HG03039 (cell line): ENCODE results near the gene FBXL2.
"Not testable (repeated sequence)": the region's sequence is repeated elsewhere in the genome, so short reads cannot be mapped to it uniquely, and the experiment has no call there.

Experiments used
- ATAC-seq: cut with Tn5 transposase; IDR thresholded peaks from one replicate; pipeline ENCODE4 v1.9.1; 2021; ENCODE audit warnings: mild to moderate bottlenecking, moderate library complexity; ENCODE audit not compliant: unreplicated experiment

The FBXL2 gene

DNA sequence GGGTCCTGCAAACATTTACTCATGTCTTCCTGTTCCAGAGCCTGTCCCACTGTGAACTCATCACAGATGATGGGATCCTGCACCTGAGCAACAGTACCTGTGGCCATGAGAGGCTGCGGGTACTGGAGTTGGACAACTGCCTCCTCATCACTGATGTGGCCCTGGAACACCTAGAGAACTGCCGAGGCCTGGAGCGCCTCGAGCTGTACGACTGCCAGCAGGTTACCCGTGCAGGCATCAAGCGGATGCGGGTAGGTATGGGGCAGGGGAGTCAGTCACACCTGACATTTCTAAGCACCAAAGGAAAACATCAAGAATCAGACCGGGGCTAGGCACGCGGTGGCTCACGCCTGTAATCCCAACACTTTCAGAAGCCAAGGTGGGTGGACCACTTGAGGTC, 106.7 kb downstream of the FBXL2 start:
- ATAC-seq = no peak

DNA sequence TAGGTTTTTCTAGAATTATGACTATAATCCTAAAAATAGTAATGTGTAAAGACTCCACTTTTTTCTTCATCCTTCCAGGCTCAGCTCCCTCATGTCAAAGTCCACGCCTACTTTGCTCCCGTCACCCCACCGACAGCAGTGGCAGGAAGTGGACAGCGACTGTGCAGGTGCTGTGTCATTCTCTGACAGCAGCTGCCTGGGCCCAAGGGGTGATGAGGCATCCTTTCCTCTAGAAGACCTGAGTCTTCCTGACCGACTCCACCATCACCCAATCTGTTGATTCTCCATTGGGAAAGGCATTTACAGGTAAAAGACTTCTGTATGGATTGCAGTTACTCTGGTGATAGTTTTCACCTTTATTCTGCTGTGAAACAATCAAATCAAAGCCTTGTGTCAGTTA, 108.2 kb downstream of the FBXL2 start:
- ATAC-seq = no peak

DNA sequence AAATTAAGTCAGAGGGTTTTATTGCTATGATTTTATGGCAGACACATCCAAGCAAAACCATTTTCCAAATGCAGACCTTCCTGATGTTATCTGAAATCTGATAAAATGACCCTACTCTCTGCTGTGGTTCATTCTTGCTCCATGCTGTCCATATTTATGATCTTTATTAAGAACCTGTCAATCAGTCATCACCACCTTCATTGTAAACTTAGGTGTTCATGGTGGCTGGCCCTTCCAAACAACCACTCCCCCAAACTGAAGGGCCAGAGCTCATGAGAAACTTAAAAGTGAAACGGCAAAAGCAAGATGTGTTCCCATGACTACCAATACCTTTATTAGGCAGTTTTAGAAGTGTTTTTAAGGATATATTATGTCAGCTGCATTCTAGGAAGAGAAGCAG, 109.4 kb downstream of the FBXL2 start:
- ATAC-seq = no peak

DNA sequence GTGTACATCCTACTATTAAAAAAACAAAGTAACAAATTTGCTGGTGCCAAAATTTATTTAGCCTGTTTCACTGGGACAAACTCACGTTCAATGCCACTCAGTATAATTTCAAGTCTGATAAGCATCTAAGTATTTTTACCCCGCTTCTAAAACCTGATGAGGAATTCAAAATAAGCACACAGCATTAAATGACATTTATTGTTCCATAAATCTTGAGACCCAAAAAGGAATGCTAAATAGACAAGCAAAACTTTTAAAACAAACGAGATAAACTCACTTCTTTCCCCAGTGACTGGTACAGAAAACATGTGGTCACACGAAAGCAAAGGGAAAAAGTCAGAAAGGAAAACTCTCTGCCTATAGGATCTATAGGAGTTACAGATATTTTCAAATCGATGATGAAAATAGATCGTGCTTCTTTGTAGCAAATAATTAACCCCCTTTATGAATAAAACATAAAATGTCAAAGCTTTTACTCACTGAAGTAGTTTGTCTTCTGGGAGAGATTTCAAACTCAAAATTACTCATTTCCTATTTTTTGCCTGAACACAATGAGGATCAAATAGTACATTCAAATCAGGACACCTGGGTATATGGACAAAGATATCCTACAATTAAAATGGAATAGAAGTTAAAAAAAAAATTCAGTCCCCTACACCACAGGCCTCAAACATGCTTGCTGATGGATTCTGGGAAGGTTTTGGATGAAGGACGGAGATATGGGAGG, 111.3 kb downstream of the FBXL2 start:
- no peak for ATAC-seq

DNA sequence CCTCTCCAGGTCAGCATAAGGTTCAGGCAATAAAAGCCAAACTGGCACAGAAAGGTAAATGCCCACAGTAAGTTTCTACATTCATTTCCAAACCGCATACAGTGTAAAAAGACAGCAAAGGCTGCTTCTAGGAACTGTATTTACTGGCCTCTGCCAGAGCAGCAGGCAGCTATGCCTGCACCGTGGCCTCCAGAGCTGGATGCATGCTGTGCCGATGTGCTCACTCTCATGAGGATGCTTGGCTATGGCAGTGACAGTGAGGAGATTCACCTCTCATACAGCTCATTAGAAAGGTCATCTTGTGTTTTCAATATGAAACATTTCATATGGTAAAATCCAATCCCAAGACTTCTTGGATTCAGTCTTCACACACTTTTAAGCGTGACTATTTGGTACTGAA, 112.7 kb downstream of the FBXL2 start:
- ATAC-seq = no peak

DNA sequence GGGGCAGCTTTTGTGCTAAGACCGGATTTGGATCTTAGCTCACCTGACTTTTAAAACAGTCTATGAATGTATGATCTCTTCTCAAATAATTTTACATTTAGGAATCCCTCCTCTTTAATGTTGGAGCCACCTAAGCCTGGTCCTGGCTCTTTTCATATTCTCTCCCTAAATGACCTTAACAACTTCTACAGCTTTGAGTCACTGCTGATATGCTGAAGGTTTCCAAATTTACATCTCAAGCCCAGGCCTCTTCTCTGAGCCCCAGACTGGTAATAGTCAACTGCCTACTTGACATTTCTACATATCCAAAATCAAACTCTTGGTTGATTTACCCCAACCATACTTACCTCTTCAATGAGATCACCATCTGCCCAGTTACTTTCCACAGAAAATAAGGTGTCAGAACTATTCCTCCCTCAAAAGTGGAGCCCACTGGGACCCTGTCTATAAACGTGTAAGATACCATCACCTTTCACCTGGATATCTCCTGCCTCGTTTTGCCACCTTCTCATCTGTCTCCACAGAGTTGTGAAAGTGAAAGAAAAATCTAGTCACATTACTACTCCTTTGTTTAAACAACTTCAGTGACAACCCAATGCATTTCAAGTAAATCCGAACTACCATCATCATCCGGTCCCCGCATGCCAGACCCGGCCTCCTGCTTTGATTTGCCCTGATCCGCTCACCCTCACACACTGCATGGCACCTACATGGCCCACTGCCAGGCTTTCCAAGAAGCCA, 114.2 kb downstream of the FBXL2 start:
- no peak for ATAC-seq

DNA sequence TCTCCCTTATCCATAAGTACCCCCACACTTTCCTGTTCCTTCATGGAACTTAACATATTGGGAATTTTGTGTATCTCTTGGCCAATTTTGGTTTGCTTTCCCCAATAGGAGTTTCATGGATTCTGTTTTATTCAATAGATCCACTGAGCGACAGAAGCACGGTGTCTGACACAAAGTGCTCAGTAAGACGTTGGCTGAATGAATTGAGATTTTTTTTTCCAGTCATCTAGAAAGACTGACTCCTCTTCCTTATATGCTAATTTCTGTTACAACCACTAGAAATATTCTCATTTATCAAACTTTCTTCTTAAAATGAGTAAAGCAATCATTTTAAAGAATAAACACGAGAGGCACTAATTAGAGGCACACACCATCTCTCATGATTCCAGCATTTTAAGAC, 114.9 kb downstream of the FBXL2 start:
- no peak for ATAC-seq

DNA sequence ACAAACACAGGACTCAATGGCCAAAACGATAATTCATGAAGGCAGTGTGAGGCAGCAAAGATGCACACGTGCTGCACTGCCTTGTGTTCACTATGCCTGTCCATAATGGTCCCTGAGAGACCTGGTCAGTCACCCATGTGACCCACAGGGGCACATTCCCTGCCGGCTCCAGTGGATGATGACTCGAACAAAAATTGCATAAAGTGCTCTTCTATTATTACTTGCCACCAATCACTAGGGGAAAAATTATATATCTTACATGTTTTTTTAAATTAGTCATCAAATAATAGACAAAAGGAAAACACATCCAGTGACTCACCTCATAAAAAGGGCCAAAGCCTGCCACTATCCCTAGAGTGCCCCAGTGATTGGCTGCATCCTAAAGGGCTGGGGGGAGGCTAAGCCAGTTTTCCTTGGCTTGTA, 115.5 kb downstream of the FBXL2 start:
- no peak for ATAC-seq

DNA sequence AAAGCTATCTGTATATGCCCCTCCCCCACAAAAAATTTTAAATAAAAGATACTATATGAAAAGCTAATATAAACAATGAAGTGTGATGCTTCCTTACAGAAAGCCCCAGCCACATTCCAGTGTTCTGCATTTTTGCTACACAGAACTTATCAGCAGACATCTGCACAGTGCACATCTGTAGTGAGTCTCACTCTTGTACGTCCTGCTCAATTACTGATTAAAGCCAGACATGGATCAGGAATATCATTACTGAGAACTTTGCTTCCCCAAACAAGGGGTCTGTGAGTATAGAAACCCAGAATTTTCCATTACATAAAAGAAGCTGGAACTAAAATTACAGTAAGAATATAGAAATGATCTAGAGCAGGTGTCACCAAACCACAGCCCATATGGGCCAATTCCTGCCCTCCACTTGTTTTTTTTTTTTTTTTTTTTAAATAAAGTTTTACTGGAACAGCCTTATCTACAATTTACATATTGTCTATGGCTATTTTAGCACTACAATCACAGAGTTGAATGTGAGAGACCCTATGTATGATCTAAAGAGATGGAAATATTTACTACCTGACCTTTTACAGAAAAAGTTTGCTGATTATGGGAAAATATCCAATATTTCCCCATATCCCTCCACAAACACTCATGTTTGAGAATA, 117.3 kb downstream of the FBXL2 start:
- ATAC-seq = no peak

DNA sequence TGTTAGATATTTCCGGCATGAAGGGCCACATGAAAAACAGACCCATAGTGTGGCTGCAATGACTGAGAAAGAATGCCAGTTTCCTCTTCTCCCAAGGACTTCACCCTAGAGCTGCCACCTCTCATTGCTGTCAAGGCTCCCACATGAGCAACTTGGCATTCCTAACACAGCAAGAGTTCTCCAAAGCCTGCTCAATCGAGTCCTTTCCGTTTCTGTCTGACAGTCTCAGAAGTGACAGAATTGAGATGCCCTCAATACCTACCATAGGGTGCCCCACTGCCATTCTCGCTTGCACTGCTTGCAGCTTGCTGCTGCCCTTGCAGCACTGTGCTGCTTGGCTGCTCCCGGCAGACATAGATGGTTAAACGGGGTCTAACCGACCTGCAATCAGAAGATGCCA, 118.7 kb downstream of the FBXL2 start:
- ATAC-seq = no peak

DNA sequence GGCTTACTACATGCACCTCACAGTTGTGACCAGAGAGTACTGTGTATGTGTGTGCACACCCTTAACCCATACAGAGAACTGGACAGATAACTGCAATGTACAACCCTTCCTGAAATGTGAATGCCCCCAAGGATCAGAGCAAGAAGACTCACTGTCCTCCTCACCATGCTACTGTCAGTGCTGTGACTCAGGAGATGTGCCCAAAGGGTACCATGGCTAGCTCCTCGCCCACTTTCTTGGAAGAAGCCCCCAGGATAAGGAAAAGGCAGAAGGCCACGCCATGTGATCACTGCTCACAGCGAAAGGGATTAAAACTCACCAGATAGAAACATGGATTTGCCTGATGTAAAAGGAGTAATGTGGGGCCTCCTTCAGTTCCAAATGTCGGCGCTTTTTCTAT, 121.2 kb downstream of the FBXL2 start:
- ATAC-seq = no peak

DNA sequence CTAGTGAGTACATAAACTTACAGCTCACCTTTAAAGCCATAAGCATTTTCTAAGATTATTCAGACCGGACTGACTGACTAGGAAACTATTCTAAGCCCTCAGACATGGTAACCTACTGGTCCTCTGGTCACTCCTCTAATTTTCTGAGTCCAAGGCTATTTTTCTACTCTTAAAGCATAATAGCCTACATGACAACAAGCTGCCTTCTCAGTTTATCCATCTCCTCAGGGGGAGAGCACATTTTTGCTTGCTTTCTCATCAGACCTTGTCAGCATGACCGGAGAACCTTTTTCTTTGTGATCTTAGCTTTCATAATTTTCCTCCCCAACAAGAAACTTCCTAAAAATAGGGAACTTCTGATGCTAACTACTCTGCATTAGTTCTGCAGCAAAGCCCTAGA, 124.5 kb downstream of the FBXL2 start:
- ATAC-seq = no peak

DNA sequence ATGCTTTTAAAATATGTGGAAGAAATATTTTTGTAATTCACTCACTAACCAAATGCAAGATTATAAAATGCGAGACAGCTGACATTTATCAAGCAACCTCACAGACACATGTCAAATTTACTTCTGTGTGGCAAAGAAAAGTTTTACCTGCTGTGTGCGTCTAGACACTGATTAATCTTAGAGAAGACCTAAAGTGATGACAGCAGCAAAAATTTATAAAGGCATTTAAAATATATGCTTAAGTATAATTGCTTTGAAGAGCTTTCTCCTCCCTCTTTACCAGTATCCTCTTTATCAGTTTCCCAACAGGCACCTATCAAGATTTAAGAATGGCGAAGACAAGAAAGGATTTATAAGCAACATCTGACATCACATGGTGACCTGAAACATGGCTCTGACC, 125.7 kb downstream of the FBXL2 start:
- ATAC-seq = no peak

DNA sequence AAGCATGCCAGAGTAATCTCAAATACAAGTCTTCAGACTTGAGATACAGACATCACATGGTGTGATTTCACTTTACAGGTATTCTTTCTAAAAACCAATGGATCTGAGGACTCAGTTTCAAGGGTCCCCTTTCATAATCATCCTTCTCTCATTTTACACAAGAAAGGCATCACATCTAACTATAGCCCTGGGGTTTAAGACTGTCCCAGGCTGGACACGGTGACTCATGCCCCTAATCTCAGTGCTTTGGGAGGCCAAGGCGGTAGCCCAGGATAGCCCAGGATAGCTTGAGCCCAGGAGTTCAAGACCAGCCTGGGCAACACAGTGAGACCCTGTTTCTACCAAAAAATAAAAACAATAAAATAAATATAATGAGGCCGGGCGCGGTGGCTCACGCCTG, 126.5 kb downstream of the FBXL2 start:
- no peak for ATAC-seq

DNA sequence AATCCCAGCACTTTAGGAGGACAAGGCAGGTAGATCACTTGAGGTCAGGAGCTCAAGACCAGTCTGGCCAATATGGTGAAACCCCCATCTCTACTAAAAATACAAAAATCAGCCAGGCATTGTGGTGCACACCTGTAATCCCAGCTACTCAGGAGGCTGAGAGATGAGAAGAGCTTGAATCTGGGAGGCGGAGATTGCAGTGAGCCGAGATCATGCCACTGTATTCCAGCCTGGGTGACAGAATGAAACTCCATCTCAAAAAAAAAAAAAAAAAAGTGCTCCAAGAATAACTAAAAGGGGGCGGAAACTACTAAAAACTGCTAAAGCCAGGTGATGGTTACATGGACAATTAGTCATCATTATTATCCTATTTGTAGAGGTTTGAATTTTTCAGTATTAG, 133.6 kb downstream of the FBXL2 start:
- not testable (repeated sequence) for ATAC-seq

DNA sequence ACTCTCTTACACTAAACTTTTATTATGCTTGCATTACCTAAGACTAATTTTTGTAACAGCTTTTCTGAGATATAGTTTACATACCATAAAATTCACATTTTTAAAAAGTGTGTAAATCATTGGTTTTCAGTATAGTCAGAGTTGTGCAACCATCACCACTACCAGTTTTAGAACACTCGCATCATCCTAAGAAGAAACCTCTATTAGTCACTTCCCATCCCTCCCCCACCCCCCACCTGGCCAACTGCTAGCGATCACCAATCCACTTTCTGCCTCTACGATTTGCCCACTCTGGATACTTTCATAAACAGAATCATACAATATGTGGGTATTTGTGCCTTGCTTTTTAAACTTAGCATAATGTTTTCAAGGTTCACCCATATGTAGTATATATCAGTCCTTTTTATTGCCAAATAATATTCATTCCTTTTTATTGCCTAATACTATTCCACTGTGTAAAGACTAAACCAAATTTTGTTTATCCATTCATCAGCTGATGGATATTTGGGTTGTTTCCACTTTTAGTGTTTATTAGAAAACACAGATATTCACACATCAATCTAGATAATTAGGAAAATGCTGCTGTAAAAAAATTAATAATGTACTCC, 139.9 kb downstream of the FBXL2 start:
- no peak for ATAC-seq

DNA sequence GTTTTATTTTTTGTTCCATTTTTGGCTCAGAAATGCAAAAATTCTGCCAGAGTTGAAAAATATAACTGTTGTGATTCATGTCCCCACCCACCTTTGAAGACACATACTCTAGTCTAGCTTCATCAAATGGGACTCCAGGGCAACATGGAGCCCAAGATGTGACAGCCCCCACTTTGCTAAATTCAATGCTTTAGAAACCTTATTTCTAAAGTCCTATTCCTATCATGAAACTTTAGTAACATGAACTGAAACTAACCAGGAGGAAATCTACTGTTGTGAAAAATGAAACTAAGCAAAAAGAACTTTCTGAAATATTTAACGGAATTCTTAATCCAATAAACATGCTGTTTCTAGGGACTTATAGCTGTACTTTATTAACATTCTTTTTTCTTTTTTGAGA, 142.7 kb downstream of the FBXL2 start:
- ATAC-seq = no peak

DNA sequence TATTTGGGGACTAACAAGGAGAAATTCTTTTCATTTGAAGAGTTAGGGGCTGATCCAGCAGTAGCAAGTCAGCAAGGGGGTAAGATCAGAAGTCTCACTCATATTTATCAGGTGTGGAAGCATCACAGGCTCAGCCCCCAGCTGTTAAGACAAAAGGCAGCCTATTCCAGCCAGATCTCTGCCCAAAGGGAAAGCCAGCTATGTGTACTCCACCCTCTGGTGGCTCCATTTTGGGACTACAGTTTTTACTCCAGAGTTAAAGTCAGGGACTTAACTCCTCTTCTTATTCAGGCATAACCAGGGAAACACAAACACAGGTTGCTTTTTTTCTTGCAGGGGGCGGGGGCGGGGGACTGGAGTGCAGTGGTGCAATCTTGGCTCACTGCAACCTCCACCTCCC, 143.7 kb downstream of the FBXL2 start:
- no peak for ATAC-seq

DNA sequence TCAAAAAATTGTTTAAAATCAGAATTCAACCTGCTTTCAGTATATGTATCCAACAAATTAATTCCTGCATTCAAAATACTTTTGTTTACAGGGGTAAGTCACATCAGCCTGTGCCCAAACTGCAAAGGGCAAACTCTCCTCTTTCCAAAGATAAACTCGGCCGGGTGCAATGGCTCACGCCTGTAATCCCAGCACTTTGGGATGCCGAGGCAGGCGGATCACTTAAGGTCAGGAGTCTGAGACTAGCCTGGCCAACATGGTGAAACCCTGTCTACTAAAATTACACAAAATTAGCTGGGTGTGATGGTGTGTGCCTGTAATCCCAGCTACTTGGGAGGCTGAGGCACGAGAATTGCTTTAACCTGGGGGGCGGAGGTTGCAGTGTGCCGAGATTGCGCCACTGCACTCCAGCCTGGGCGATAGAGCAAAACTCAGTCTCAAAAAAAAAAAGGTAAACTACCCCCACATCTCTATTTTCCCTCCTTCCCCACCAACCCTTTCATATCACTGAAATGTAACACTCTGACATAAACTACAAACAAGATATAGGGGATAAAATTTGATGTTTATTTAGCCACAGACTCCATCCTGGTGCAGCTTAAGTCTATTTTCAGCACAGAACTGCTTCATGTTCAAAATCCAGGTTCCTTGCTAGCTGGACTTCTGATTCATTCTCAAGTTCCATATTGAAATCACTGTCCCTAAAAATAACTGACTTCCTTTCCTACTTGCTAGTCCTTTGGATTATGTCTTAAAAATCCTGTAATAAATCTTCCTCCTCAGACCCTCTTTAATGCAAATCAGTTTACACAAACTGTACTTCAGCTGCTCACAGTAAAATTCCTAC, 147.6 kb downstream of the FBXL2 start:
- ATAC-seq = no peak

DNA sequence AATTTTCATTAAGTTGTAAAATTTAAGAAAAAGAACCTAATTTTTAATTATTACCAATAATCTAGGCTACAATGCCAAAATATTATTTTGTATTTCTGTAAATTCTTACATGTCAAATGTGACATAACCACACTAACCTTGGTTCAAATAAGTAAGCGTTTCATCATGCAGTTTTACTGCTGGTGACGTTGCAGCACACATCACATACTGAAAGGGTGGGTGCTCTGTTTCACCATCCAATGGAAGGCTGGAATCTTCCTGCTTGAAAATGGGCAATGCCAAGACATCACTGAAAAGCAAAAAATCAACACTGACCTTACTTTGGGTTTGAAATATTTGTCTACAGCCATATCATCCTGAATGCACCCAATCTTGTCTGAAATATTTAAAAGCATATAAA, 148.2 kb downstream of the FBXL2 start:
- ATAC-seq = no peak

DNA sequence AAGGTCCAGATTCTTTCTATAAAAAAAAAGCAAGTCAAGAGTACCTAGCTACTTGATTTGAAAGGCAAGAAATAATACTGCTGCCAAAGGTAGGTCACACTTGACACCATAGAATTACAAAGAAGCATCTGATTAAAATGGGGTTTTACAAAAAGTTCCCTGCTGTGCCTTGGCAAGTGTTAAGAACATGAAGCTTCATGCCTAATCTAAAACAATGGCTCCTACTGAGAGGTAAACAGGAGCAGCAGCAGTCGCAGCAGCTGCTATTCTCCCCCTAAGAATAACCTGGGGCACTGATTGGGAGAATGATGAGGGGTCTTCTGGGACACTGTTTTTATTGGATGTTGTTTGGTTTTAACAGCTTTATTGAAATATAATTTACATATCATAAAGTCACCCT, 148.8 kb downstream of the FBXL2 start:
- no peak for ATAC-seq
